PC-9 (cell line): Measurements from ENCODE around the gene LRRFIP1. TPM values are rescaled to one million over a fixed set of nuclear protein-coding genes. Genes with fewer than 3 reads are reported as not detected.

Source experiments
- BruUV-seq: library from RNA; stranded (reverse); fragments of 400-500 nt; replicated peaks from 2 replicates; lab custom pipeline; 2021; lab: Mats Ljungman, UMichigan
- CTCF ChIA-PET: fragments of 300-600 bp; sonication (Branson Sonifier 250); formaldehyde crosslinking; loops from one replicate; lab custom pipeline; 2022; ENCODE audit warnings: antibody characterized with exemption; lab: Charles Lee
- POLR2A ChIA-PET: fragments of 300-600 bp; sonication (Branson Sonifier 250); formaldehyde crosslinking; loops from one replicate; lab custom pipeline; 2022; ENCODE audit warnings: antibody characterized with exemption; ENCODE audit not compliant: unreplicated experiment; lab: Charles Lee
- DNase-seq, 2 experiments: peaks; one replicate each; pipeline versions ENCODE4 v3.0.0 to v3.0.0-alpha.2; 2015 to 2022; ENCODE audit warnings: mixed read lengths in 1 of 2
- H2AFZ ChIP-seq: fragments of 200-600 bp; sonication (generic); 2 replicates; pipeline ENCODE4 v1.8.1; 2017; ENCODE audit warnings: antibody characterized with exemption
- H3F3A ChIP-seq: fragments of 200-600 bp; sonication (generic); 2 replicates; pipeline ENCODE4 v1.8.1; 2017; ENCODE audit warnings: antibody characterized with exemption, mild to moderate bottlenecking, low read depth; ENCODE audit not compliant: insufficient read depth
- H3K27ac ChIP-seq: fragments of 200-600 bp; sonication (generic); 2 replicates; pipeline ENCODE4 v1.6.1; 2016; ENCODE audit warnings: mixed run types
- H3K27me3 ChIP-seq: fragments of 200-600 bp; sonication (generic); 2 replicates; pipeline ENCODE4 v1.6.1; 2016; ENCODE audit warnings: low read depth, mixed run types; ENCODE audit not compliant: insufficient read depth
- H3K36me3 ChIP-seq: fragments of 200-600 bp; sonication (generic); 2 replicates; pipeline ENCODE4 v1.6.1; 2016; ENCODE audit warnings: low read depth, mixed run types
- H3K4me1 ChIP-seq: fragments of 200-600 bp; sonication (generic); replicated peaks from 2 replicates; pipeline ENCODE4 v1.6.1; 2016; ENCODE audit warnings: mixed run types; ENCODE audit not compliant: insufficient read depth
- H3K4me2 ChIP-seq: fragments of 200-600 bp; sonication (generic); 2 replicates; pipeline ENCODE4 v1.6.1; 2017; ENCODE audit warnings: mixed run types
- H3K4me3 ChIP-seq: fragments of 200-600 bp; sonication (generic); 2 replicates; pipeline ENCODE4 v1.6.1; 2016; ENCODE audit warnings: mixed run types
- H3K79me2 ChIP-seq: fragments of 200-600 bp; sonication (generic); 2 replicates; pipeline ENCODE4 v1.6.1; 2017; ENCODE audit warnings: low read depth, mixed run types
- H3K9me2 ChIP-seq: fragments of 200-600 bp; sonication (generic); 2 replicates; pipeline ENCODE4 v1.8.1; 2017; ENCODE audit warnings: mild to moderate bottlenecking; ENCODE audit not compliant: insufficient read depth
- H3K9me3 ChIP-seq: fragments of 200-600 bp; sonication (generic); 2 replicates; pipeline ENCODE4 v1.8.1; 2016; ENCODE audit warnings: low read depth; ENCODE audit not compliant: insufficient read depth
- H4K20me1 ChIP-seq: fragments of 200-600 bp; sonication (generic); 2 replicates; pipeline ENCODE4 v1.8.1; 2017; ENCODE audit not compliant: insufficient read depth
- CTCF ChIP-seq: fragments of 200-600 bp; sonication (generic); conservative IDR thresholded peaks from 2 replicates; pipeline ENCODE4 v1.6.1; 2017; ENCODE audit warnings: mixed run types, antibody characterized with exemption, mild to moderate bottlenecking, moderate library complexity
- EZH2 ChIP-seq: fragments of 200-600 bp; sonication (generic); IDR thresholded peaks from 2 replicates; pipeline ENCODE4 v1.8.0; 2017; ENCODE audit warnings: antibody characterized with exemption, low read depth
- intact Hi-C: fragments of 100-400 bp; cut with micrococcal nuclease; formaldehyde crosslinking; loops from one replicate; pipeline ENCODE4 v1.10.0; 2022; ENCODE audit not compliant: unreplicated experiment
- total RNA-seq: library from RNA; stranded (reverse); gene quantifications from 2 replicates; pipeline ENCODE4 v1.2.3, GENCODE V29; 2021

Gene LRRFIP1
- total RNA-seq, 1 experiment from 2014 or later: 238 TPM

GRCh38 chr2:237592425-237592980, 34.9 kb upstream of the LRRFIP1 start:
- no peaks in the 10 kb centered on the region for H3K36me3 ChIP-seq
- H3K9me3 ChIP-seq: no peaks in the 10 kb centered on the region
- 0 out of 2 replicates have a peak, but pooled peaks cover 2% of the 10 kb centered on the region for H4K20me1 ChIP-seq
- CTCF ChIA-PET: interaction anchor here (0.7 kb wide), 1 partner anchor 44 kb away, joined by 3 read pairs; no protein-coding TSS in a partner anchor
- peak overlapping the region; percentile 84 for H3K4me2 ChIP-seq
- H3K27me3 ChIP-seq: no peaks in the 10 kb centered on the region
- BruUV-seq: no TSS peak
- peak overlapping the region; percentile 85; the same call in 1 of the 2 replicates for H3K27ac ChIP-seq
- H3K9me2 ChIP-seq: no peaks in the 10 kb centered on the region
- TF ChIP-seq EZH2 (no peak), CTCF (no peak)
- H3K4me1 ChIP-seq: peaks cover 28% of the 10 kb centered on the region
- peaks cover 38% of the 10 kb centered on the region for H3F3A ChIP-seq
- POLR2A ChIA-PET: interaction anchor here (0.9 kb wide), 1 partner anchor 25 kb away, joined by 11 read pairs; no protein-coding TSS in a partner anchor
- H3K79me2 ChIP-seq: peaks cover 33% of the 10 kb centered on the region
- DNase-seq: no peak
- peak overlapping the region; percentile 64; the same call in 1 of the 2 replicates for H3K4me3 ChIP-seq
- intact Hi-C loops: loop anchor here (5.0 to 10.0 kb wide), 2 partner anchors 272 to 665 kb away; no protein-coding TSS in a partner anchor
- H2AFZ ChIP-seq: no peak overlapping the region

GRCh38 chr2:237593036-237593435, 34.4 kb upstream of the LRRFIP1 start:
- Histone ChIP-seq H3K79me2 (peaks cover 28% of the 10 kb centered on the region), H3K36me3 (no peaks in the 10 kb centered on the region), H3K4me3 (no peak overlapping the region), H3K27me3 (no peaks in the 10 kb centered on the region), H3K4me2 (no peak overlapping the region), H3K9me3 (no peaks in the 10 kb centered on the region), H3K9me2 (no peaks in the 10 kb centered on the region), H3F3A (peaks cover 38% of the 10 kb centered on the region), H2AFZ (no peak overlapping the region), H3K4me1 (peaks cover 25% of the 10 kb centered on the region), H4K20me1 (0 out of 2 replicates have a peak, but pooled peaks cover 2% of the 10 kb centered on the region), H3K27ac (no peak overlapping the region)
- no TSS peak for BruUV-seq
- POLR2A ChIA-PET: interaction anchor here (0.9 kb wide), 1 partner anchor 24 kb away, joined by 11 read pairs; no protein-coding TSS in a partner anchor
- TF ChIP-seq CTCF: no peak
- intact Hi-C loops: loop anchor here (5.0 to 10.0 kb wide), 2 partner anchors 272 to 664 kb away; no protein-coding TSS in a partner anchor
- no peak for DNase-seq
- CTCF ChIA-PET: no interaction called here

GRCh38 chr2:237593596-237594320, 33.6 kb upstream of the LRRFIP1 start:
- BruUV-seq: no TSS peak

More at GRCh38 chr2:237593596-237594320, 33.6 kb upstream of the LRRFIP1 start:
- peaks cover 18% of the 10 kb centered on the region for H3K4me1 ChIP-seq
- no peaks in the 10 kb centered on the region for H3K27me3 ChIP-seq
- no peak for DNase-seq
- H3K4me3 ChIP-seq: no peak overlapping the region
- intact Hi-C loops: loop anchor here (5.0 to 10.0 kb wide), 2 partner anchors 271 to 664 kb away; no protein-coding TSS in a partner anchor
- ChIA-PET CTCF (no interaction called here), POLR2A (no interaction called here)
- H3F3A ChIP-seq: peaks cover 37% of the 10 kb centered on the region
- H2AFZ ChIP-seq: no peak overlapping the region
- H3K9me2 ChIP-seq: no peaks in the 10 kb centered on the region
- no peak overlapping the region for H3K4me2 ChIP-seq
- H3K36me3 ChIP-seq: no peaks in the 10 kb centered on the region
- no peak for TF ChIP-seq EZH2
- TF ChIP-seq CTCF: no peak
- no peak overlapping the region for H3K27ac ChIP-seq
- H3K9me3 ChIP-seq: no peaks in the 10 kb centered on the region
- peaks cover 21% of the 10 kb centered on the region for H3K79me2 ChIP-seq
- no peaks in the 10 kb centered on the region for H4K20me1 ChIP-seq
